HEK293 (cell line): Measurements from ENCODE around the gene AK8.

ENCODE experiments used
- CTCF ChIA-PET: fragments of 350-600 bp; formaldehyde crosslinking; extraction: SDS; loops from one replicate; lab custom pipeline; 2021; ENCODE audit warnings: antibody characterized with exemption; lab: Yijun Ruan, JAX
- POLR2A ChIA-PET: fragments of 300-600 bp; formaldehyde crosslinking; extraction: SDS; loops from one replicate; lab custom pipeline; 2020; ENCODE audit warnings: antibody characterized with exemption, inconsistent platforms; lab: Yijun Ruan, JAX
- H3K27ac ChIP-seq: fragments of 200-500 bp; sonication (Bioruptor generic); 2 replicates; pipeline ENCODE4 v1.5.1; 2014; ENCODE audit warnings: low read depth, low read length, control low read depth, inconsistent platforms; ENCODE audit errors: extremely low read depth
- H3K36me3 ChIP-seq, 2 experiments: fragments of 200-500 bp in 1 of 2; sonication (Bioruptor generic) in 1 of 2; 1 replicate in 1 of 2; 2 replicates in 1 of 2; pipeline ENCODE4 v1.5.1; 2014 to 2017; ENCODE audit warnings: inconsistent platforms in 2 of 2, low read length in 2 of 2; ENCODE audit not compliant: control insufficient read depth in 2 of 2, insufficient read depth in 1 of 2
- H3K4me1 ChIP-seq: fragments of 200-500 bp; sonication (Bioruptor generic); 2 replicates; pipeline ENCODE4 v1.5.1; 2014; ENCODE audit warnings: mild to moderate bottlenecking, low read length, inconsistent platforms; ENCODE audit not compliant: control insufficient read depth, insufficient read depth
- H3K4me3 ChIP-seq: 2 replicates; pipeline ENCODE4 v1.5.1; 2011; ENCODE audit warnings: low read depth, mild to moderate bottlenecking, control low read depth, low read length, moderate library complexity
- H3K9me3 ChIP-seq: fragments of 200-500 bp; sonication (Bioruptor generic); 2 replicates; pipeline ENCODE4 v1.5.1; 2014; ENCODE audit warnings: low read depth, low read length, inconsistent platforms; ENCODE audit not compliant: control insufficient read depth, insufficient read depth
- BCL11B ChIP-seq: fragments of 450-650 bp; formaldehyde crosslinking; IDR thresholded peaks from 2 replicates; pipeline ENCODE4 v1.5.1; 2016; ENCODE audit warnings: low read depth, missing biosample characterization, missing genetic modification characterization
- CTCF ChIP-seq: fragments of 450-650 bp; formaldehyde crosslinking; IDR thresholded peaks from 2 replicates; pipeline ENCODE4 v1.5.1; 2016; ENCODE audit warnings: missing biosample characterization, missing genetic modification characterization
- ELK4 ChIP-seq: IDR thresholded peaks from 2 replicates; pipeline ENCODE4 v1.6.1; 2011; ENCODE audit warnings: mild to moderate bottlenecking, low read depth, low read length, borderline replicate concordance
- GFI1B ChIP-seq: fragments of 450-650 bp; formaldehyde crosslinking; IDR thresholded peaks from 2 replicates; pipeline ENCODE4 v1.5.1; 2016; ENCODE audit warnings: missing biosample characterization, missing genetic modification characterization
- HIC1 ChIP-seq: fragments of 450-650 bp; formaldehyde crosslinking; IDR thresholded peaks from 2 replicates; pipeline ENCODE4 v1.5.1; 2016; ENCODE audit warnings: missing biosample characterization, missing genetic modification characterization
- KLF1 ChIP-seq: fragments of 450-650 bp; formaldehyde crosslinking; IDR thresholded peaks from 2 replicates; pipeline ENCODE4 v1.5.1; 2016; ENCODE audit warnings: missing biosample characterization, missing genetic modification characterization
- MYNN ChIP-seq: fragments of 450-650 bp; formaldehyde crosslinking; IDR thresholded peaks from 2 replicates; pipeline ENCODE4 v1.5.1; 2016; ENCODE audit warnings: missing biosample characterization, missing genetic modification characterization, borderline replicate concordance
- REPIN1 ChIP-seq: fragments of 450-650 bp; formaldehyde crosslinking; IDR thresholded peaks from 2 replicates; pipeline ENCODE4 v1.5.1; 2017; ENCODE audit warnings: missing biosample characterization, missing genetic modification characterization, low read depth
- ZBTB8A ChIP-seq: fragments of 450-650 bp; formaldehyde crosslinking; IDR thresholded peaks from 2 replicates; pipeline ENCODE4 v1.5.1; 2016; ENCODE audit warnings: missing biosample characterization, missing genetic modification characterization
- ZFP69B ChIP-seq: fragments of 450-650 bp; formaldehyde crosslinking; IDR thresholded peaks from 2 replicates; pipeline ENCODE4 v1.5.1; 2016; ENCODE audit warnings: missing biosample characterization, missing genetic modification characterization
- ZNF10 ChIP-seq: fragments of 450-650 bp; formaldehyde crosslinking; IDR thresholded peaks from 2 replicates; pipeline ENCODE4 v1.5.1; 2017; ENCODE audit warnings: missing biosample characterization, missing genetic modification characterization
- ZNF138 ChIP-seq: fragments of 450-650 bp; formaldehyde crosslinking; IDR thresholded peaks from 2 replicates; pipeline ENCODE4 v1.5.1; 2016; ENCODE audit warnings: missing biosample characterization, missing genetic modification characterization, borderline replicate concordance
- ZNF221 ChIP-seq: fragments of 450-650 bp; formaldehyde crosslinking; IDR thresholded peaks from 2 replicates; pipeline ENCODE4 v1.5.1; 2017; ENCODE audit warnings: missing biosample characterization, missing genetic modification characterization, borderline replicate concordance
- ZNF239 ChIP-seq: fragments of 450-650 bp; formaldehyde crosslinking; IDR thresholded peaks from 2 replicates; pipeline ENCODE4 v1.5.1; 2016; ENCODE audit warnings: missing biosample characterization, missing genetic modification characterization
- ZNF324 ChIP-seq: fragments of 450-650 bp; formaldehyde crosslinking; IDR thresholded peaks from 2 replicates; pipeline ENCODE4 v1.5.1; 2016; ENCODE audit warnings: missing biosample characterization, missing genetic modification characterization
- ZNF341 ChIP-seq: fragments of 450-650 bp; formaldehyde crosslinking; IDR thresholded peaks from 2 replicates; pipeline ENCODE4; 2016; ENCODE audit warnings: low read depth, missing biosample characterization, missing genetic modification characterization
- ZNF555 ChIP-seq: fragments of 450-650 bp; formaldehyde crosslinking; conservative IDR thresholded peaks from 2 replicates; pipeline ENCODE4 v1.5.1; 2017; ENCODE audit warnings: missing biosample characterization, mild to moderate bottlenecking, missing genetic modification characterization, inconsistent platforms
- ZNF623 ChIP-seq: fragments of 450-650 bp; formaldehyde crosslinking; IDR thresholded peaks from 2 replicates; pipeline ENCODE4 v1.5.1; 2016; ENCODE audit warnings: missing biosample characterization, missing genetic modification characterization
- ZNF624 ChIP-seq: fragments of 450-650 bp; formaldehyde crosslinking; IDR thresholded peaks from 2 replicates; pipeline ENCODE4 v1.5.1; 2017; ENCODE audit warnings: missing biosample characterization, missing genetic modification characterization
- ZNF629 ChIP-seq: fragments of 450-650 bp; formaldehyde crosslinking; IDR thresholded peaks from 2 replicates; pipeline ENCODE4 v1.5.1; 2017; ENCODE audit warnings: missing biosample characterization, missing genetic modification characterization
- ZNF707 ChIP-seq: fragments of 450-650 bp; formaldehyde crosslinking; IDR thresholded peaks from 2 replicates; pipeline ENCODE4 v1.5.1; 2016; ENCODE audit warnings: missing biosample characterization, missing genetic modification characterization
- ZNF747 ChIP-seq: fragments of 450-650 bp; formaldehyde crosslinking; IDR thresholded peaks from 2 replicates; pipeline ENCODE4 v1.5.1; 2016; ENCODE audit warnings: missing biosample characterization, missing genetic modification characterization
- ZNF792 ChIP-seq: fragments of 450-650 bp; formaldehyde crosslinking; IDR thresholded peaks from 2 replicates; pipeline ENCODE4 v1.5.1; 2016; ENCODE audit warnings: missing biosample characterization, missing genetic modification characterization

The AK8 gene

GRCh38 chr9:132857616-132858342 is 20.3 kb downstream of the AK8 start (continued):
- peak; percentile 58 for TF ChIP-seq CTCF (tag by site-specific recombination)
- TF ChIP-seq REPIN1 (tag by site-specific recombination), result no peak
- TF ChIP-seq, all 188 proteins: peak for 14

GRCh38 chr9:132857031-132857430 is 21.1 kb downstream of the AK8 start:
- Histone ChIP-seq H3K9me3 (no peaks in the 10 kb centered on the region), H3K4me3 (no peak overlapping the region), H3K4me1 (no peaks in the 10 kb centered on the region), H3K36me3 (no peaks in the 10 kb centered on the region), H3K27ac (no peak overlapping the region)
- CTCF ChIA-PET, result interaction anchor here (1.2 kb wide), 1 partner anchor 13 kb away, joined by 3 read pairs; no protein-coding TSS in a partner anchor
- POLR2A ChIA-PET, result no interaction called here
- TF ChIP-seq ZFP69B (tag by site-specific recombination), result peak; percentile 58; the same call in 1 of the 2 replicates
- no peak for TF ChIP-seq ZNF747 (tag by site-specific recombination)

GRCh38 chr9:132855904-132856303 is 22.2 kb downstream of the AK8 start:
- no peak overlapping the region for H3K27ac ChIP-seq
- TF ChIP-seq ZNF239 (tag by site-specific recombination), result no peak
- 0 out of 2 replicates have a peak, but pooled peaks have one; percentile 21 for TF ChIP-seq ZNF341 (tag by site-specific recombination)
- TF ChIP-seq GFI1B (tag by site-specific recombination), result no peak
- no peak for TF ChIP-seq ZNF623
- TF ChIP-seq ZNF138, result no peak
- no peak for TF ChIP-seq ZNF629
- TF ChIP-seq ZNF624, result no peak
- POLR2A ChIA-PET, result no interaction called here

GRCh38 chr9:132854832-132855231 is 23.3 kb downstream of the AK8 start:
- no peaks in the 10 kb centered on the region for H3K36me3 ChIP-seq
- ChIA-PET POLR2A (no interaction called here), CTCF (no interaction called here)
- H3K4me1 ChIP-seq, result no peaks in the 10 kb centered on the region
- no peak overlapping the region for H3K4me3 ChIP-seq
- H3K27ac ChIP-seq, result no peak overlapping the region
- H3K9me3 ChIP-seq, result no peaks in the 10 kb centered on the region
- TF ChIP-seq ZNF10 (tag by site-specific recombination) (no peak), ZNF221 (no peak), KLF1 (tag by site-specific recombination) (peak; percentile 93)

More at GRCh38 chr9:132855904-132856303, 22.2 kb downstream of the AK8 start:
- Histone ChIP-seq H3K4me3 (no peak overlapping the region), H3K4me1 (no peaks in the 10 kb centered on the region), H3K9me3 (no peaks in the 10 kb centered on the region), H3K36me3 (no peaks in the 10 kb centered on the region)
- CTCF ChIA-PET, result no interaction called here

GRCh38 chr9:132853482-132853881 is 24.6 kb downstream of the AK8 start:
- Histone ChIP-seq H3K4me3 (no peak overlapping the region), H3K36me3 (no peaks in the 10 kb centered on the region), H3K27ac (no peak overlapping the region), H3K9me3 (no peaks in the 10 kb centered on the region), H3K4me1 (no peaks in the 10 kb centered on the region)
- CTCF ChIA-PET, result interaction anchor here (0.5 to 0.7 kb wide), 2 partner anchors 21 to 48 kb away, joined by 5 read pairs; no protein-coding TSS in a partner anchor
- POLR2A ChIA-PET, result no interaction called here
- TF ChIP-seq ZNF324 (tag by site-specific recombination) (no peak), ZBTB8A (tag by site-specific recombination) (no peak), ZNF707 (tag by site-specific recombination) (no peak), HIC1 (tag by site-specific recombination) (no peak), ZNF792 (tag by site-specific recombination) (no peak), BCL11B (tag by site-specific recombination) (no peak), ZNF624 (no peak), ZNF555 (no peak), MYNN (no peak), ELK4 (no peak)
